CD4-positive, alpha-beta memory T cell (primary cell): Measurements from ENCODE around the gene ICAM1. TPM values are rescaled to one million over a fixed set of nuclear protein-coding genes. Genes with fewer than 3 reads are reported as not detected.
A peak's percentile ranks its signal among the peaks of the same experiment; 100 is the strongest.

Source experiments
- CTCF ChIA-PET: fragments of 350-600 bp; sonication (Branson Sonifier 250); formaldehyde crosslinking; loops from one replicate; lab custom pipeline; 2021; ENCODE audit warnings: inconsistent platforms; ENCODE audit not compliant: partially characterized antibody; lab: Charles Lee
- POLR2A ChIA-PET: fragments of 350-600 bp; sonication (Branson Sonifier 250); formaldehyde crosslinking; loops from one replicate; lab custom pipeline; 2021; ENCODE audit not compliant: partially characterized antibody; lab: Charles Lee
- DNase-seq, 5 donors: peaks; one replicate each; pipeline versions ENCODE4 v3.0.0 to v3.0.0-alpha.2; 2020 to 2022; ENCODE audit warnings: mixed read lengths in 1 of 5
- H3K27ac ChIP-seq: one replicate; pipeline ENCODE4 v1.7.0; 2013; ENCODE audit warnings: low read depth, low read length
- H3K27me3 ChIP-seq: 2 replicates; pipeline ENCODE4 v1.7.0; 2013; ENCODE audit warnings: mild to moderate bottlenecking, low read length, moderate library complexity; ENCODE audit not compliant: insufficient read depth
- H3K36me3 ChIP-seq: 2 replicates; pipeline ENCODE4 v1.7.0; 2013; ENCODE audit warnings: mild to moderate bottlenecking, low read length, moderate library complexity; ENCODE audit not compliant: insufficient read depth
- H3K4me1 ChIP-seq: 2 replicates; pipeline ENCODE4 v1.7.0; 2013; ENCODE audit warnings: mild to moderate bottlenecking, low read length, moderate library complexity; ENCODE audit not compliant: insufficient read depth
- H3K4me3 ChIP-seq, 2 donors: one replicate each; pipeline ENCODE4 v1.7.0; 2013; ENCODE audit warnings: low read length in 2 of 2, mild to moderate bottlenecking in 1 of 2
- H3K9me3 ChIP-seq, 2 donors: one replicate each; pipeline ENCODE4 v1.7.0; 2013; ENCODE audit warnings: low read length in 2 of 2, control low read depth in 1 of 2; ENCODE audit not compliant: control insufficient read depth in 1 of 2
- H3K27ac Mint-ChIP-seq, 7 donors: one replicate each; pipeline ENCODE4 v1.8.0; 2020 to 2021; ENCODE audit warnings: mixed read lengths in 7 of 7, mild to moderate bottlenecking in 6 of 7, inconsistent platforms in 3 of 7, moderate library complexity in 3 of 7
- H3K27me3 Mint-ChIP-seq, 2 donors: one replicate each; pipeline ENCODE4 v1.8.0; 2020 to 2021; ENCODE audit warnings: mixed read lengths in 2 of 2
- H3K36me3 Mint-ChIP-seq, 2 donors: one replicate each; pipeline ENCODE4 v1.8.0; 2020 to 2021; ENCODE audit warnings: mixed read lengths in 2 of 2, inconsistent platforms in 1 of 2, mild to moderate bottlenecking in 1 of 2
- H3K4me1 Mint-ChIP-seq, 4 donors: one replicate each; pipeline ENCODE4 v1.8.0; 2020 to 2021; ENCODE audit warnings: mixed read lengths in 4 of 4, mild to moderate bottlenecking in 1 of 4
- H3K4me3 Mint-ChIP-seq, 8 donors: one replicate each; pipeline ENCODE4 v1.8.0; 2020 to 2021; ENCODE audit warnings: mixed read lengths in 8 of 8, mild to moderate bottlenecking in 7 of 8, moderate library complexity in 6 of 8, inconsistent platforms in 3 of 8
- H3K9me3 Mint-ChIP-seq, 8 donors: one replicate each; pipeline ENCODE4 v1.8.0; 2020 to 2021; ENCODE audit warnings: mixed read lengths in 8 of 8, mild to moderate bottlenecking in 5 of 8, inconsistent platforms in 3 of 8, moderate library complexity in 1 of 8
- intact Hi-C: fragments of 100-400 bp; cut with micrococcal nuclease; formaldehyde crosslinking; loops from one replicate; pipeline ENCODE4 v1.15.1; 2023
- polyA plus RNA-seq, 2 donors: library from polyadenylated mRNA; unstranded; fragments of 300-500 nt; fragmentation: Illumina TruSeq; gene quantifications; one replicate each; pipeline ENCODE4 v1.2.3, GENCODE V29; 2021
- total RNA-seq, 2 experiments: library from RNA; stranded (reverse); gene quantifications; one replicate each; pipeline ENCODE4 v1.2.3, GENCODE V29; 2021

The ICAM1 gene
- total and polyA plus RNA-seq, 4 experiments from 2014 or later: 2.5 to 8.2 (median 7.8) TPM

GRCh38 chr19:10260141-10260584 is 10.8 kb upstream of the ICAM1 start:
- ChIA-PET CTCF (interaction anchor here (0.8 to 4.8 kb wide), 14 partner anchors 10 to 328 kb away, joined by 3 to 80 read pairs (median 12); partner anchors contain the start of genes ICAM1 and TYK2), POLR2A (interaction anchor here (1.5 to 3.6 kb wide), 6 partner anchors 8 to 132 kb away, joined by 4 to 36 read pairs (median 10); partner anchors contain the start of genes ICAM1, ICAM5, MRPL4 and TYK2)
- Histone ChIP-seq H3K27me3 (no peaks in the 10 kb centered on the region), H3K9me3 (no peaks in the 10 kb centered on the region), H3K36me3 (peaks cover 26% of the 10 kb centered on the region), H3K4me1 (peaks cover 20% of the 10 kb centered on the region), H3K27ac (peak overlapping the region; percentile 16), H3K4me3 (no peak overlapping the region)
- no peak overlapping the region for H3K4me3 Mint-ChIP-seq
- peaks cover 5 to 17% (median 8%) of the 10 kb centered on the region in 4 donors for H3K4me1 Mint-ChIP-seq
- peak overlapping the region; percentile 36 to 87 (median 57) for H3K27ac Mint-ChIP-seq
- intact Hi-C loops: no loop called here
- H3K9me3 Mint-ChIP-seq: no peaks in the 10 kb centered on the region
- peaks cover 18 to 34% of the 10 kb centered on the region in 2 donors for H3K36me3 Mint-ChIP-seq
- peak in 1 of 5 donors; percentile 67 for DNase-seq
- H3K27me3 Mint-ChIP-seq: no peaks in the 10 kb centered on the region

- no peaks in the 10 kb centered on the region for H3K27me3 Mint-ChIP-seq
- CTCF ChIA-PET: interaction anchor here (1.1 to 9.8 kb wide), 3 partner anchors 67 to 125 kb away, joined by 3 to 235 read pairs (median 80); no protein-coding TSS in a partner anchor
Measured at GRCh38 chr19:10262771-10263170, 8.1 kb upstream of the ICAM1 start.

GRCh38 chr19:10266706-10267105 is 4.2 kb upstream of the ICAM1 start:
- intact Hi-C loops: no loop called here
- H3K4me1 Mint-ChIP-seq: peaks cover 2 to 27% (median 14%) of the 10 kb centered on the region in 4 donors
- CTCF ChIA-PET: interaction anchor here (0.6 to 9.8 kb wide), 7 partner anchors 22 to 433 kb away, joined by 3 to 235 read pairs (median 4); partner anchors contain the start of gene ICAM5

More at GRCh38 chr19:10262771-10263170, 8.1 kb upstream of the ICAM1 start:
- Histone ChIP-seq H3K27me3 (no peaks in the 10 kb centered on the region), H3K9me3 (no peaks in the 10 kb centered on the region), H3K4me1 (peaks cover 20% of the 10 kb centered on the region), H3K27ac (no peak overlapping the region), H3K36me3 (peaks cover 11% of the 10 kb centered on the region), H3K4me3 (no peak overlapping the region)
- no peak for DNase-seq
- POLR2A ChIA-PET: no interaction called here
- Mint-ChIP-seq H3K4me1 (peaks cover 3 to 14% (median 5%) of the 10 kb centered on the region in 4 donors), H3K4me3 (no peak overlapping the region), H3K9me3 (no peaks in the 10 kb centered on the region), H3K36me3 (peaks cover under 1 to 13% of the 10 kb centered on the region in 2 donors), H3K27ac (peak overlapping the region in 1 of 7 donors; percentile 29)
- intact Hi-C loops: no loop called here

GRCh38 chr19:10268071-10268470 is 2.8 kb upstream of the ICAM1 start:
- intact Hi-C loops: no loop called here
- Histone ChIP-seq H3K27ac (no peak overlapping the region), H3K36me3 (no peaks in the 10 kb centered on the region), H3K27me3 (no peaks in the 10 kb centered on the region), H3K4me1 (peaks cover 34% of the 10 kb centered on the region), H3K9me3 (no peaks in the 10 kb centered on the region), H3K4me3 (no peak overlapping the region)
- ChIA-PET CTCF (interaction anchor here (1.6 to 9.8 kb wide), 6 partner anchors 8 to 167 kb away, joined by 4 to 235 read pairs (median 34); partner anchors contain the start of gene ICAM5), POLR2A (interaction anchor here (4.2 to 4.7 kb wide), 2 partner anchors 9 to 120 kb away, joined by 36 to 73 read pairs; no protein-coding TSS in a partner anchor)
- Mint-ChIP-seq H3K9me3 (no peaks in the 10 kb centered on the region), H3K27ac (peak overlapping the region in 2 of 7 donors; percentile 24 to 73), H3K4me3 (peak overlapping the region in 1 of 8 donors; percentile 52), H3K36me3 (peaks cover 0 to 5% of the 10 kb centered on the region in 2 donors), H3K4me1 (peaks cover 7 to 36% (median 22%) of the 10 kb centered on the region in 4 donors), H3K27me3 (no peaks in the 10 kb centered on the region)
- DNase-seq: no peak

More at GRCh38 chr19:10266706-10267105, 4.2 kb upstream of the ICAM1 start:
- Histone ChIP-seq H3K4me3 (no peak overlapping the region), H3K4me1 (peaks cover 22% of the 10 kb centered on the region), H3K27me3 (no peaks in the 10 kb centered on the region), H3K9me3 (no peaks in the 10 kb centered on the region), H3K27ac (no peak overlapping the region), H3K36me3 (no peaks in the 10 kb centered on the region)
- Mint-ChIP-seq H3K36me3 (peaks cover 0 to 4% of the 10 kb centered on the region in 2 donors), H3K4me3 (no peak overlapping the region), H3K27ac (peak overlapping the region in 1 of 7 donors; percentile 38), H3K27me3 (no peaks in the 10 kb centered on the region), H3K9me3 (no peaks in the 10 kb centered on the region)
- DNase-seq: no peak
- POLR2A ChIA-PET: no interaction called here

- ChIA-PET POLR2A (interaction anchor here (0.8 to 4.7 kb wide), 17 partner anchors 10 to 163 kb away, joined by 3 to 111 read pairs (median 9); partner anchors contain the start of genes CDC37, DNMT1, ICAM4 and ICAM5), CTCF (interaction anchor here (0.8 to 9.8 kb wide), 25 partner anchors 9 to 167 kb away, joined by 3 to 235 read pairs (median 5); partner anchors contain the start of genes CDC37, ICAM5 and TYK2)
- H3K36me3 ChIP-seq: no peaks in the 10 kb centered on the region
- no peaks in the 10 kb centered on the region for H3K9me3 Mint-ChIP-seq
- peaks cover 34% of the 10 kb centered on the region for H3K4me1 ChIP-seq
- H3K27me3 ChIP-seq: no peaks in the 10 kb centered on the region
- peak; percentile 81 to 87 (median 85) for DNase-seq
- H3K27ac Mint-ChIP-seq: peak overlapping the region; percentile 91 to 96 (median 95)
- intact Hi-C loops: loop anchor here (1.0 to 2.0 kb wide), 4 partner anchors 19 to 120 kb away; partner anchors contain the start of genes ICAM5 and TYK2
- H3K27ac ChIP-seq: peak overlapping the region; percentile 88
- H3K4me3 ChIP-seq: peak overlapping the region; percentile 47 to 82
- peaks cover 9 to 42% (median 24%) of the 10 kb centered on the region in 4 donors for H3K4me1 Mint-ChIP-seq
- H3K4me3 Mint-ChIP-seq: peak overlapping the region; percentile 81 to 91 (median 86)
- H3K9me3 ChIP-seq: no peaks in the 10 kb centered on the region
- no peaks in the 10 kb centered on the region for H3K27me3 Mint-ChIP-seq
- H3K36me3 Mint-ChIP-seq: peaks cover 0 to 9% of the 10 kb centered on the region in 2 donors
Measured at GRCh38 chr19:10269333-10270179, 1.4 kb upstream of the ICAM1 start.

- ChIA-PET CTCF (interaction anchor here (0.9 to 9.8 kb wide), 27 partner anchors 8 to 209 kb away, joined by 3 to 235 read pairs (median 5); partner anchors contain the start of genes CDC37, ICAM4, ICAM5 and TYK2), POLR2A (interaction anchor here (0.8 to 4.7 kb wide), 23 partner anchors 9 to 164 kb away, joined by 3 to 111 read pairs (median 6); partner anchors contain the start of genes CDC37, DNMT1, FDX2 and ICAM4)
- Mint-ChIP-seq H3K9me3 (no peaks in the 10 kb centered on the region), H3K27me3 (no peaks in the 10 kb centered on the region), H3K4me1 (peaks cover 9 to 42% (median 24%) of the 10 kb centered on the region in 4 donors), H3K4me3 (peak overlapping the region; percentile 81 to 91 (median 86)), H3K27ac (peak overlapping the region; percentile 91 to 96 (median 95)), H3K36me3 (peaks cover 0 to 14% of the 10 kb centered on the region in 2 donors)
- Histone ChIP-seq H3K27ac (peak overlapping the region; percentile 88), H3K36me3 (no peaks in the 10 kb centered on the region), H3K4me3 (peak overlapping the region; percentile 57 to 82), H3K27me3 (no peaks in the 10 kb centered on the region), H3K9me3 (no peaks in the 10 kb centered on the region), H3K4me1 (peaks cover 34% of the 10 kb centered on the region)
- intact Hi-C loops: loop anchor here (2.0 kb wide), 2 partner anchors 19 to 111 kb away; partner anchors contain the start of genes ICAM5 and TYK2
- peak; percentile 62 to 80 (median 72) for DNase-seq
Measured at GRCh38 chr19:10270180-10270615, 722 bp upstream of the ICAM1 start.
